BJ (cell line): ENCODE data around the gene IQCM. TPM values are rescaled to one million over a fixed set of nuclear protein-coding genes. Genes with fewer than 3 reads are reported as not detected.

ENCODE experiments used
- CTCF ChIA-PET: fragments of 350-600 bp; formaldehyde crosslinking; extraction: SDS; loops from one replicate; lab custom pipeline; 2021; ENCODE audit warnings: antibody characterized with exemption, inconsistent platforms; lab: Yijun Ruan, JAX
- POLR2A ChIA-PET: fragments of 300-600 bp; sonication (Branson Sonifier 250); formaldehyde crosslinking; extraction: SDS; loops from one replicate; lab custom pipeline; 2021; ENCODE audit warnings: antibody characterized with exemption; lab: Charles Lee
- DNase-seq: peaks from one replicate; pipeline ENCODE4 v3.0.0-alpha.2; 2011; ENCODE audit warnings: low read depth
- H3K27me3 ChIP-seq: 2 replicates; pipeline ENCODE4 v1.6.0; 2011; ENCODE audit warnings: low read length; ENCODE audit not compliant: control insufficient read depth, insufficient read depth
- H3K36me3 ChIP-seq: 2 replicates; pipeline ENCODE4 v1.5.1; 2011; ENCODE audit warnings: low read length; ENCODE audit not compliant: control insufficient read depth, insufficient read depth
- H3K4me3 ChIP-seq: 2 replicates; pipeline ENCODE4 v1.5.1; 2011; ENCODE audit warnings: low read depth, mild to moderate bottlenecking, control low read depth, low read length
- CTCF ChIP-seq: IDR thresholded peaks from 2 replicates; pipeline ENCODE4 v1.5.1; 2011; ENCODE audit warnings: low read depth, mild to moderate bottlenecking, control low read depth, inconsistent platforms, low read length, moderate library complexity; ENCODE audit not compliant: insufficient read depth
- polyA plus RNA-seq: library from polyadenylated mRNA; depleted of rRNA; stranded (reverse); fragments of >200 nt; gene quantifications from 2 replicates; pipeline ENCODE4 v1.2.3, GENCODE V29; 2011

Gene IQCM
- polyA plus RNA-seq, 1 experiment: not detected

GRCh38 chr4:149749784-149750183 is 65.9 kb downstream of the IQCM start:
- POLR2A ChIA-PET: no interaction called here
- Histone ChIP-seq H3K4me3 (no peak overlapping the region), H3K27me3 (no peaks in the 10 kb centered on the region), H3K36me3 (no peaks in the 10 kb centered on the region)
- TF ChIP-seq CTCF: no peak
- CTCF ChIA-PET: interaction anchor here (1.0 to 1.5 kb wide), 2 partner anchors 9 to 75 kb away, joined by 3 to 5 read pairs; no protein-coding TSS in a partner anchor
- DNase-seq: no peak

GRCh38 chr4:149747646-149748045 is 68.0 kb downstream of the IQCM start:
- no peaks in the 10 kb centered on the region for H3K36me3 ChIP-seq
- no peak overlapping the region for H3K4me3 ChIP-seq
- DNase-seq: no peak
- ChIA-PET CTCF (no interaction called here), POLR2A (no interaction called here)
- no peak for TF ChIP-seq CTCF
- H3K27me3 ChIP-seq: no peaks in the 10 kb centered on the region

GRCh38 chr4:149746276-149746675 is 69.4 kb downstream of the IQCM start:
- TF ChIP-seq CTCF: no peak
- CTCF ChIA-PET: no interaction called here
- Histone ChIP-seq H3K36me3 (no peaks in the 10 kb centered on the region), H3K4me3 (no peak overlapping the region), H3K27me3 (no peaks in the 10 kb centered on the region)
- POLR2A ChIA-PET: no interaction called here
- no peak for DNase-seq

GRCh38 chr4:149741186-149741831 is 74.3 kb downstream of the IQCM start:
- ChIA-PET POLR2A (no interaction called here), CTCF (interaction anchor here (1.3 kb wide), 1 partner anchor 8 kb away, joined by 5 read pairs; no protein-coding TSS in a partner anchor)
- H3K27me3 ChIP-seq: no peaks in the 10 kb centered on the region
- H3K36me3 ChIP-seq: no peaks in the 10 kb centered on the region
- no peak overlapping the region for H3K4me3 ChIP-seq
- no peak for TF ChIP-seq CTCF
- DNase-seq: no peak

- CTCF ChIA-PET: interaction anchor here (0.6 kb wide), 1 partner anchor 1492 kb away, joined by 3 read pairs; no protein-coding TSS in a partner anchor
- no peaks in the 10 kb centered on the region for H3K36me3 ChIP-seq
- H3K4me3 ChIP-seq: no peak overlapping the region
- no peaks in the 10 kb centered on the region for H3K27me3 ChIP-seq
- DNase-seq: no peak
- POLR2A ChIA-PET: no interaction called here
- no peak for TF ChIP-seq CTCF
Observed at GRCh38 chr4:149738156-149738555, 77.5 kb downstream of the IQCM start.
